Astrocyte (in vitro differentiated cells and primary cell): ENCODE data around the gene APBB2.

Experiments used
- EZH2 ChIP-seq: IDR thresholded peaks from 2 replicates; pipeline ENCODE4 v1.6.1; 2012; ENCODE audit warnings: mild to moderate bottlenecking, low read length, inconsistent platforms; ENCODE audit not compliant: insufficient read depth
- TF ChIP-seq, protein P1 (sequence below): IDR thresholded peaks from 2 replicates; pipeline ENCODE4 v1.5.1; 2011; ENCODE audit warnings: low read depth, mild to moderate bottlenecking, inconsistent platforms, low read length, moderate library complexity; ENCODE audit not compliant: insufficient read depth

GRCh38 chr4:41156574-41156973 lies 57.8 kb downstream of the APBB2 start:
- TF ChIP-seq, protein P1, sequence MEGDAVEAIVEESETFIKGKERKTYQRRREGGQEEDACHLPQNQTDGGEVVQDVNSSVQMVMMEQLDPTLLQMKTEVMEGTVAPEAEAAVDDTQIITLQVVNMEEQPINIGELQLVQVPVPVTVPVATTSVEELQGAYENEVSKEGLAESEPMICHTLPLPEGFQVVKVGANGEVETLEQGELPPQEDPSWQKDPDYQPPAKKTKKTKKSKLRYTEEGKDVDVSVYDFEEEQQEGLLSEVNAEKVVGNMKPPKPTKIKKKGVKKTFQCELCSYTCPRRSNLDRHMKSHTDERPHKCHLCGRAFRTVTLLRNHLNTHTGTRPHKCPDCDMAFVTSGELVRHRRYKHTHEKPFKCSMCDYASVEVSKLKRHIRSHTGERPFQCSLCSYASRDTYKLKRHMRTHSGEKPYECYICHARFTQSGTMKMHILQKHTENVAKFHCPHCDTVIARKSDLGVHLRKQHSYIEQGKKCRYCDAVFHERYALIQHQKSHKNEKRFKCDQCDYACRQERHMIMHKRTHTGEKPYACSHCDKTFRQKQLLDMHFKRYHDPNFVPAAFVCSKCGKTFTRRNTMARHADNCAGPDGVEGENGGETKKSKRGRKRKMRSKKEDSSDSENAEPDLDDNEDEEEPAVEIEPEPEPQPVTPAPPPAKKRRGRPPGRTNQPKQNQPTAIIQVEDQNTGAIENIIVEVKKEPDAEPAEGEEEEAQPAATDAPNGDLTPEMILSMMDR: no peak
- no peak for TF ChIP-seq EZH2
